D721Med (cell line): Measurements from ENCODE around the gene SAMM50.

Experiments
- DNase-seq: peaks from one replicate; pipeline ENCODE4 v3.0.0; 2011; ENCODE audit warnings: low spot score; ENCODE audit not compliant: insufficient read length
- FAIRE-seq: peaks from 2 replicates; lab custom pipeline; 2011; peaks lifted over from hg19 to GRCh38; lab: Jason Lieb, UNC
- TF ChIP-seq, protein P1 (sequence below): IDR thresholded peaks from 2 replicates; pipeline ENCODE4 v1.5.1; 2012; ENCODE audit warnings: mild to moderate bottlenecking, control low read depth; ENCODE audit not compliant: insufficient read depth; ENCODE audit errors: missing control alignments

Gene SAMM50

DNA sequence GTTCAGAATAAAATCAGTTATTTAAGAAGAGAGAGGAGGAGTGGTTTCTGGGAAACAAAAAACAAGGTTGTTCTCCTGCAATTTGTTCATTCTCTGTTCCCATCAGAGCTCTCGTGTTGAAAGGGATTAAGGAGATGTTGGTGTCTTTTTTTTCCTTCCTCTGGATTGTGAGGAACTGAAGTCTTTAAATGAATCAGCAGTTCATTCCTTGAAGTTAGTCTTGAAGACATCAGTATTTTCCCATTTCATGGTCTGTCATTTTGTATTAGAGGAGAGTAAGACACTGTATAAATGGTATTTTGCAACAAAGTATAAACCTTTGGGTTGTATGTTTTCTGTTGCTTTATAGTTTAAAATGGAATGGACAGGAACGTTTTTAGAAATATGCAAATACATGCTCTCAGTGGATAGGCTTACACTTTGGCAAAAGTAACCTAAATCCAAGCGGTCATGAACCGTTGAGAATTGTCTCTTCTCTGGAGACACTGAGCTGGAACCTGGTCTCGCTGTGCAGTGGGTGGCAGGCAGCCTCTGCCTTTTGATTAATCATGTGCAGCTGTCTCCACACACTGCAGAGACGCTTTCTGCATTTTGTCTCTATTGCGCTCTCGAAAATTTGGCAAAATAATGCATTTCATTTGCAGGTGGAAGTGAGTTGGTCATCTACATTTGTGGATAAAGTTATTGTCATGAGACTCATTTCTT lies 33.0 kb downstream of the SAMM50 start:
- DNase-seq: no peak
- no peak for FAIRE-seq
- TF ChIP-seq, protein P1, sequence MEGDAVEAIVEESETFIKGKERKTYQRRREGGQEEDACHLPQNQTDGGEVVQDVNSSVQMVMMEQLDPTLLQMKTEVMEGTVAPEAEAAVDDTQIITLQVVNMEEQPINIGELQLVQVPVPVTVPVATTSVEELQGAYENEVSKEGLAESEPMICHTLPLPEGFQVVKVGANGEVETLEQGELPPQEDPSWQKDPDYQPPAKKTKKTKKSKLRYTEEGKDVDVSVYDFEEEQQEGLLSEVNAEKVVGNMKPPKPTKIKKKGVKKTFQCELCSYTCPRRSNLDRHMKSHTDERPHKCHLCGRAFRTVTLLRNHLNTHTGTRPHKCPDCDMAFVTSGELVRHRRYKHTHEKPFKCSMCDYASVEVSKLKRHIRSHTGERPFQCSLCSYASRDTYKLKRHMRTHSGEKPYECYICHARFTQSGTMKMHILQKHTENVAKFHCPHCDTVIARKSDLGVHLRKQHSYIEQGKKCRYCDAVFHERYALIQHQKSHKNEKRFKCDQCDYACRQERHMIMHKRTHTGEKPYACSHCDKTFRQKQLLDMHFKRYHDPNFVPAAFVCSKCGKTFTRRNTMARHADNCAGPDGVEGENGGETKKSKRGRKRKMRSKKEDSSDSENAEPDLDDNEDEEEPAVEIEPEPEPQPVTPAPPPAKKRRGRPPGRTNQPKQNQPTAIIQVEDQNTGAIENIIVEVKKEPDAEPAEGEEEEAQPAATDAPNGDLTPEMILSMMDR: no peak

DNA sequence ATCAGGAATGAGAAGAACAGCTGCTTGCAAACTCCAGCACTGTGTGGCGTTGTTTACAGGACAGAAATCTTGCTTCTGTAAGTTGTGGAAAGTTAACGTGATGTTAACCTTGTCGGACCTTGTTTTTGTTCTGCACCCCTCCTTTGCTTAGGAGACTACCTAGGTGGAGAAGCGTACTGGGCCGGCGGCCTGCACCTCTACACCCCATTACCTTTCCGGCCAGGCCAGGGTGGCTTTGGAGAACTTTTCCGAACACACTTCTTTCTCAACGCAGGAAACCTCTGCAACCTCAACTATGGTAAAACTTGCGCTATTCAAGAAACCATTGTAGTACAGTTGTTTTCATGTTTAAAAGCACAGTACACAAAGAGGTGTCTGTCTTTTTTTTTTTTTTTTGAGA lies 33.7 kb downstream of the SAMM50 start:
- DNase-seq (no peak), FAIRE-seq (no peak)
- TF ChIP-seq, protein P1: no peak

DNA sequence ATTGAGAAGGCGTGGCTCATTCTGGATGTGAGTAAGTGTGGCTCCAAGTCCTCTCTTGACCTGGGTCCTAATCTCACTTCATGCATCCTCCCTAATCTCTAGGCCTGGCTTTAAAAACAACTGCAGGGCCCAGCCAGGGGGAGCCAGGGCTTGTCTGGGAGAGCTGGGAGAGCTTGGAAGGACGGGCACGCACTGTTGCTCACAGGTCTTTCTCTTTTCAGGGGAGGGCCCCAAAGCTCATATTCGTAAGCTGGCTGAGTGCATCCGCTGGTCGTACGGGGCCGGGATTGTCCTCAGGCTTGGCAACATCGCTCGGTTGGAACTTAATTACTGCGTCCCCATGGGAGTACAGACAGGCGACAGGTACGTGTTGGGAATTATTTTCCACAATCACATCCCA lies 34.8 kb downstream of the SAMM50 start:
- no peak for DNase-seq
- TF ChIP-seq, protein P1: no peak
- FAIRE-seq: no peak

DNA sequence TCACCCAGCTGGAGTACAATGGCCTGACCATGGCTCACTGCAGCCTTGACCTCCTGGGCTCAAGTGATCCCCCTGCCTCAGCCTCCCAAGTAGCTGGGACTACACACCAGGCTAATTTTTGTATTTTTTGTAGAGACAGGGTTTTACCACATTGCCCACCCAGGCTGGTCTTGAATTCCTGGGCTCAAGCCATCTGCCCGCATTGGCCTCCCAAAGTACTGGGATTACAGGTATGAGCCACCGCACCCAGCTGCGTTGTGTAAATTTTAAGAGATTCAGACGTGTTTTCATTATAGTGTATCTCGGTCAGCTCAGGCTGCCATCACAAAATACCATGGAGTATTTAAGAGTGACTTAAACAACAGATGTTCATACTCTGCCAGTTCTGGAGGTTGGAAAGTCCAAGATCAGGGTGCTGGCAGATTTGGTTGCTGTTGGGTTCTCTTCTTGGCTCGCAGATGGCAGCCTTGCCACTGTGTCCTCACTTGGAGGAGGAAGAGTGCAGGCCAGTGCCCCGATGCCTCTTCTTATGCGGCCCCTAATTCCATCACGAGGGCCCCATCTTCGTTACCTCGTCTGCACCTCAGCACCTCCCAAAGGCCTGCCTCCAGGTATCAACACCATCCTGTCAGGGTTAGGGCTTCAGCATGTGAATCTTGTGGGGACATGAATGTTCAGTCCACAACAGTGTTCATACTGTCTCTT lies 36.2 kb downstream of the SAMM50 start:
- FAIRE-seq: no peak
- DNase-seq: no peak
- TF ChIP-seq, protein P1: no peak

DNA sequence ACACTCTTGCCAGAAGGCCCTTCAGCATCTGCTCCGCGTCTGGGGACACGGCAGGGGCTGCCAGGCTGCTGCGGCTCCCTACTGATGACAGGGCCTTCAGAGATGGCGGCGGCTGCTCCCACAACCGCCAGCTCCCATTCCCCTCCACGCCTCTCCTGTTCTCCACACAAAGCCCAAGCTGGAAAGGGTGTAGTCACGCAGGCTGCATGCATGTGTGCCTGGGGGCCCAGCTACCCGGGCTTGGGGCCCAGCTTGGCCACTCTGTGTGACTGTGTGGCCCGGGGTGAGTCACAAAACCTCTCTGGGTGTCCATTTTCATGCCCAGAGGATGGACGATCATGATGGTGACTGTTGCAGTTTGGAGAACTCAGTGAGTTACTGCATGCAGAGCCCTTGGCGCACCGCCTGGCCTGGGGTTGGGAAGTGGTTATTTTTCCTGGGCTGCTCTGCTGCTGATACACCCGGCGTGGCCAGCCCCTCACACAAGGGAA lies 37.1 kb downstream of the SAMM50 start:
- DNase-seq (no peak), FAIRE-seq (no peak)
- TF ChIP-seq, protein P1: no peak

DNA sequence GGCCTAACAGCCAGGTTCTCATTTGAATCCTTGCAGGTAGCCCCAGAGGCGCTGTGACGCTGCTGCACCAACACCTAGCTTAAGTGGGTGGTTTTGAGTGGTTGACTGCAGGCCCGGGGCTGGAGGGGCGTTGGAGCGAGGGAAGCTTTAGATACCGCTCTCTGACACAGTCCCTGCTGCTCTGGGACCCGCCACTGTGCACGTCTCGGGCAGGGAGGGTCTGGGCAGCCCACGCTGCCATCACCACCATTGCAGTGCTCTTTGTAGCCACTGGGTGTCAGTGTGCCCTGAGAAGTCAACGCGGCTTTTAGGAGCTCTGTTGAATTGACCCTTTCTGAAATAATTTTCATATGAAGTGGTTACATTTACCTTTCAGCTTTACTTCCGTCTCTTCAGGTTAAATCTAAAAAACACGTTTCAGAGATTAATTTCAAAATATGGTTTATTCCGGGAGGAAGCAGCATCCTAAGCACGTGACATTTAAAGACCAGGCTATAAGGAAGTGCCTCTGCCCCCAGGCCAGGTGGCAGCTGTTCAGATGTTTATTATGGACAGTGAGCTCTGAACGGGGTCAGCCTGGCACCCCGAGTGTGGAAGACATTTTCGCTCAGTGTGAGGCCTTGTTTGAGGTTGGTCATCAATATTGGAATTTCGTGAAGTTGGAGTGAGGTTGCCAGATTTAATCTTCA lies 38.0 kb downstream of the SAMM50 start:
- FAIRE-seq (no peak), DNase-seq (peak; percentile 54)
- TF ChIP-seq, protein P1: peak; percentile 86

DNA sequence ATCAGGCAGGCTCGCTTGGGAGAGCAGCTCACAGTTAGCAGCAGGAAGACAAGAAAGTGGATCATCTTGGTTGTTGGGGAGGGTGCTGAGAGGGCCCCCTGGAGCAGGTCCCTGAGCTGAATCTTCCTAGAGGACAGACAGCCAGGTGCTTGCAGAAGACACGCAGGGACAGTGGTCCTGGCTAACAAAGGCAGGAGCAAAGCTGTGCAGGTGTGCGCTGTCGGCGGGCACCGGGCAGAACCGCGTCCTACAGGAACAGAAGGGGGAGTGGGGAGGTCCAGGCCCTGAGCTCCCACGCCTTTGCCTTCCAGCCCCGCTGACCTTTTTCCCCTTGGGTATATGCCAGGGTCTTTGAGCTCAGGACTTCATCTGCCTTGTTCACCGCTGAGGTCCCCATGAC lies 38.8 kb downstream of the SAMM50 start:
- FAIRE-seq: no peak
- TF ChIP-seq, protein P1: no peak
- DNase-seq: no peak
